Ovary (tissue), 3 donors: ENCODE results near the gene PHKA2.

Source experiments
- CTCF ChIP-seq, 3 donors: fragments of 450-650 bp in 2 of 3; fragments of 200-600 bp in 1 of 3; IDR thresholded peaks; one replicate each; pipeline versions ENCODE4 v1.5.1 to v1.8.0; 2016 to 2022; ENCODE audit warnings: antibody characterized with exemption in 3 of 3, mild to moderate bottlenecking in 1 of 3
- POLR2A ChIP-seq: fragments of 450-650 bp; IDR thresholded peaks from one replicate; pipeline ENCODE4 v1.6.1; 2017; ENCODE audit warnings: antibody characterized with exemption, mild to moderate bottlenecking, moderate library complexity
- donor health status: DM: no; HTN: no; CAD: no.

GRCh38 chrX:18894156-18894555 lies 89.8 kb downstream of the PHKA2 start:
- TF ChIP-seq CTCF (IDR thresholded peaks at IDR 0.05) (no peak), POLR2A (no peak)
